ENCODE results near the gene REV1.
"Not testable (repeated sequence)": the region's sequence is repeated elsewhere in the genome, so short reads cannot be mapped to it uniquely, and the experiment has no call there.

Gene REV1

DNA sequence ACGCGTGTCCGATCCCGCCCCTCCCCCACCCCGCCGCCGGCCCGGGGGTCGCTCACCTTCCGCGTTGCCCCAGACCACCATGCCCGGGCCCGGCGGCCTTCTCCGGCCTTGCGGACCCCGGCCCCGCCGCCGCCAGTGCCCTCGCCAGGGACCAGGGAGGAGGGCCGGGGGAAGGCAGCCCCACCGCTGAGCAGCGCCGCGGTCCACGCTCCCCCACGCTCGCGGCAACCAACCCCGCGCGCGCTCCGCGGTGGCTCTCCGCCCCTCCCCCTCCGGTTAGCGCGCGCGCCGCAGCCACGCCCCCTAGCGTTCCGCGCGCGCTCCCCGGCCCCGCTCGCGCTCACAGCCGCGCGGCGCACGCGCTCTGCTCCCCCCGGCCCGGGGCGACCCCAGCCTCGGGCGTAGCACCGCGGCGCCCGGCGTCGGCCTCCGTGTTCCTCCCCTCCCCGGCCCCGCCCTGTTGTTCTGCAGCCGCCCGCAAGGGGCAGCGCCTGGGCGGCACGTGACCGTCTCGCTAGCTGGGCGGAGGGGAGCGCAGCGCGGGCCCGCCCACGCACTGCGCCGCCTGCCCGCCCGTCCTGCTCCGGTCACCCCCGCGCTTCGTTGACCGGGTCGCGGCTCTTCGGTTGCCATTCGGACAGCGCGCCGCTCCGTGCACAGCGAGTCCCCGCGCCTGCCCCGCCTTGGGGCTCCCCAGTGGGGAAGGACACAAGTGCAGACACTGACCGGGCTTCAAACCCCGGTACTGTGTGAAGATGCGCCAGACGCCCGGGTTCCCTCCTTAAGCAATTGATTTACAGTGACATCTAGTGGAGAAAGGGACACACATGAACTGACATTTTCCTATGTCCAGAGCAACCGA lies at the start of gene REV1:
TSS of gene REV1 (minus strand) at position 257 of the 862 bp plus-strand sequence. CDS start 25,042 bp downstream, outside the sequence.
- in situ Hi-C loops (cut with HindIII; ENCODE audit: low pct_ligation_motif_present, low pct_unique_long_range_greater_than_20kb, low sequenced_read_pairs) = no loop called here
- peak; percentile 96 for DNase-seq

DNA sequence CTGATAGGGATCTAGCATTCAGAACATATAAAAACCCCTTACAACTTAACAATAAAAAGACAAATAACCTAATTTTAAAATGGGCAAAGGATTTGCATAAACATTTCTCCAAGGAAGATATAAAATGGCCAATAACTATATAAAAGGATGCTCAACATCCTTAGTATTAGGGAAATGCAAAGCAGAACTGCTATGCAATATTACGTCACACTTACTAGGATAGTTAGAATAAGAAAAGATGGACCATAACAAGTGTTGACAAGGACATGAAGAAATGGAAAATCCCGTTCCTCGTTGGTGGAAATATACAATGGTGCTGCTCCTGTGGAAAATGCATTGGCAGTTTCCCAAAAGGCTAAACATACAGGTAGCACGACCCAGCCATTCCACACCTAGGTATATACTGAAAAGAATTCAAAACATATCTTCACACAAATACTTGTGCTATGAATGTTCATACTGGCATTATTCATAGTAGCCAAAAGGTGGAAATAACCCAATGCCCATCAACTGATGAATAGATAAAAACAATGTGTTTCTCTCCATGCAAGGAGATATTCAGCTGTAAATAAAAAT lies 48.2 kb upstream of the REV1 start:
- in situ Hi-C loops (cut with HindIII; ENCODE audit: low pct_ligation_motif_present, low pct_unique_long_range_greater_than_20kb, low sequenced_read_pairs) = no loop called here
- DNase-seq = no peak

DNA sequence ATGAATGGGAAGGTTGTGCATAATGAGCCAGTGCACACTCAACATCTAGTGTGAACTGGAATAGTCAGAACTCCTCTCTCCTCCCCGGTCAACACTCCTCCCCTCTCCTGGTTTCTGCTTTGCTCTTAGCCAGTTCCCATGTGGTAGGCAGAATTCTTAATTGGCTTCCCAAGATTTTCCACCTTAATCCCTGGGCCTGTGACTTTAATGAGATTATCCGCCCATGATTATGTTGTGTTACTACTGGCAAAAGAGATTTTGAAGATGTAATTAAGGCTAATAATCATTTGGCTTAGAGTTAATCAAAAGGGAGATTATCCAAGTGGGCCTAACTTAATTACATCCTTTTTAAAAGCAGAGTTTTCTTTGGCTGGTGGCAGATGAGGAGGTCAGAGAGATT lies 34.2 kb upstream of the REV1 start:
- in situ Hi-C loops (cut with HindIII; ENCODE audit: low pct_ligation_motif_present, low pct_unique_long_range_greater_than_20kb, low sequenced_read_pairs) = no loop called here
- DNase-seq = no peak

DNA sequence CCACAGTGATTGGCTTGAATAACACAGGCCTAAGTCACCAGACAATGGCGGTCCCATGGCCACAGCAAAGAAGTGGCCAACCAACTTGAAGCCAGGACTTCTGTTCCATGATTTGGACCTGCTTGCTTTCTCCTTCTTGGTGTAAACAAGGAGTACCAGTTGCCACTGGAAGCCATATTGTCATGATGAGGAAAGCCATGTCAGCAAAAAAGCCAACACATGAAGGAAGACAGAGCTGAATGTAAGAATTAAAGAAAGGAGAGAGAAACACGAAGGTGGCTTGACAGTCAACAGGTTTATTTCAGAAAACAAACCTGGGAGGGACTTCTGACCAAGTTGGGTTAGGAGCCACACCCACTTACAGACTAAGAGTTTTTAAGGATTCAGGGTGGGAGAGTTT lies 32.3 kb upstream of the REV1 start:
- in situ Hi-C loops (cut with HindIII; ENCODE audit: low pct_ligation_motif_present, low pct_unique_long_range_greater_than_20kb, low sequenced_read_pairs) = no loop called here
- DNase-seq = no peak

DNA sequence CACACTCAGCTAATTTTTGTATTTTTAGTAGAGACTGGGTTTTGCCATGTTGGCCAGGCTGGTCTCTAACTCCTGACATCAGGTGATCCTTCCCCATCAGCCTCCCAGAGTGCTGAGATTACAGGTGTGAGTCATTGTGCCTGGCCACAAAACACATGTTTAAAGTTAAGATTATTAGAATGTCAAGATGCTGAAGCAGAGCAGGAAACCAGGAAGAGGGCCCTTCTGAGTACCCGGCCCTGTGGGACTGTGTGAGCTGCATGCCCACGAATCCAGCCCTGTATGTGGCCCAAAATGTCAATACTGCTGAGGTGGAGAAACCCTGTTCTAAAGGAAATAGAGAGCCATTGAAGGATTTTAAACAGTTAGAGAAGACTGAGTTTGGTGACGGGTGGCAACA lies 31.0 kb upstream of the REV1 start:
- no peak for DNase-seq
- in situ Hi-C loops (cut with HindIII; ENCODE audit: low pct_ligation_motif_present, low pct_unique_long_range_greater_than_20kb, low sequenced_read_pairs) = no loop called here

DNA sequence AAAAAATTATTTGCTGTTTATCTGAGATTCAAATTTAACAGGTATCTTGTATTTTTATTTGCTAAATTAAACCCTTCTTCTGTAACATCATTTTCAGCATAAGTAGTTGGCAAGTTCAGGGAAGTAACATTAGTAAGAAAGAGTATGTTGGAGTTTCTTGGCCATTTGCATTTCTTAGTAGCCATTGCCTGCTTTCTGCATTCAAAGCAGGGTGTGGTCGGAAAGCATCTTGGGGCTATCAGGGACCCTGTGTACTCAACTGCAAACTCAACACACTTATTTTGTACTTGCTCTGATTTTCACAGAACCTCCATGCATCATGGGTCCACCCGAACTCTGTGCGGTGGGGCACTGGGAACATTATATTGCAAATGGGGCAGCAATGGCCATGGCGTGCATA lies 30.4 kb upstream of the REV1 start:
- no peak for DNase-seq
- in situ Hi-C loops (cut with HindIII; ENCODE audit: low pct_ligation_motif_present, low pct_unique_long_range_greater_than_20kb, low sequenced_read_pairs) = no loop called here

DNA sequence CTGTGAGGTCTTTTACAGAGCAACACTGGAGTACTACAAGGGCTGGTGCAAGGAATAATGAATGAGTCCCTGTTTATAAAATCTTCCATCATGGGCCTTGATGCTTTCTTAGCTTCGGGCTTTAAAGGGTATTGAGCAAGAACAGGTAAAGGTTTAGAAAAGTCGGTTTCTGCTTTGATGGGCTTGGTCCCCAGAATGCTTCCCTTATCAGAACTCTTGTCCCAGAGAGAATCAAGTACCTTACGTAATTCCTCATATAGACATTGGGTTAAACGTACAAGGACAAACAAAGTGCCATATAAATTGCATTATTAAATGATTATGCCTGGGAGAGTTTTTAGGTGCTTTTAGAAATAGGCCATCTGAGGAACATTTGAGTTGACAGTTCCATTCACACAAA lies 24.5 kb upstream of the REV1 start:
- DNase-seq = no peak
- in situ Hi-C loops (cut with HindIII; ENCODE audit: low pct_ligation_motif_present, low pct_unique_long_range_greater_than_20kb, low sequenced_read_pairs) = no loop called here

DNA sequence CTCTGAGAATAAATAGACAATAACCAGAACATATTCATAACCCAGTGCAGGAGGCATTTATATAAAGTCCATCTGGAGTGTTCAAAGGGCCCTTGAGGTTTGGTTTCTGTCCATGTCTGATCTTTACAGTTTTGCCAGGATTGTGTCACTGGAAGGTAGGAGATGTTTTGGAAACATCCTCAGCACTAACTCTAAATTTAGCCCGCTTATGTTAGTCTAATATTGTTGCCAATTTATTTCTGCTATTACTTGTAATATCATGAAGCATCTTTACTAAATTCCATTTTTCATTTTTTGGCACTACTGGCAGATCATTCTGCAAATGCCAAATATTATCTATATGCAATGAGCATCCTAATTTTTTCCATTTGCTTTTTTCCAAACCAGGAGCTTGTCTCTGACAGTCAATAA lies 22.4 kb upstream of the REV1 start:
- in situ Hi-C loops (cut with HindIII; ENCODE audit: low pct_ligation_motif_present, low pct_unique_long_range_greater_than_20kb, low sequenced_read_pairs) = no loop called here
- no peak for DNase-seq

DNA sequence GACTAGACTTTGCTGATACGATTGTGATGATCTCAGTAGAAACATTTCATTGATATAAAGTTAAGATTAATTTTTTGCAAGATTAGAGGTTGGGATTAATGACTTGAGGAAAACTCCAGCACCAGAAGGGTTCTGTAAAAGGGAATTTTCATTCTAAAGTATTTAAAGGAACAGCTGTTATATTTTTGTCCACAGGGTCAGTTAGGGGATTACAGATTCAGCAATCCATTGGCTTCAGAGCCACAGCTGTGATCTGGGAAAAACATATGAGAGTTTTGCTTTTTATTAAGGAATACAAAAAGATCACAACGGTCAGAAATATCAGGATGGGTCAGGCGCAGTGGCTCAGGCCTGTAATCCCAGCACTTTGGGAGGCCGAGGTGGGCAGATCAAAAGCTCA lies 19.6 kb upstream of the REV1 start:
- DNase-seq = no peak
- in situ Hi-C loops (cut with HindIII; ENCODE audit: low pct_ligation_motif_present, low pct_unique_long_range_greater_than_20kb, low sequenced_read_pairs) = no loop called here

DNA sequence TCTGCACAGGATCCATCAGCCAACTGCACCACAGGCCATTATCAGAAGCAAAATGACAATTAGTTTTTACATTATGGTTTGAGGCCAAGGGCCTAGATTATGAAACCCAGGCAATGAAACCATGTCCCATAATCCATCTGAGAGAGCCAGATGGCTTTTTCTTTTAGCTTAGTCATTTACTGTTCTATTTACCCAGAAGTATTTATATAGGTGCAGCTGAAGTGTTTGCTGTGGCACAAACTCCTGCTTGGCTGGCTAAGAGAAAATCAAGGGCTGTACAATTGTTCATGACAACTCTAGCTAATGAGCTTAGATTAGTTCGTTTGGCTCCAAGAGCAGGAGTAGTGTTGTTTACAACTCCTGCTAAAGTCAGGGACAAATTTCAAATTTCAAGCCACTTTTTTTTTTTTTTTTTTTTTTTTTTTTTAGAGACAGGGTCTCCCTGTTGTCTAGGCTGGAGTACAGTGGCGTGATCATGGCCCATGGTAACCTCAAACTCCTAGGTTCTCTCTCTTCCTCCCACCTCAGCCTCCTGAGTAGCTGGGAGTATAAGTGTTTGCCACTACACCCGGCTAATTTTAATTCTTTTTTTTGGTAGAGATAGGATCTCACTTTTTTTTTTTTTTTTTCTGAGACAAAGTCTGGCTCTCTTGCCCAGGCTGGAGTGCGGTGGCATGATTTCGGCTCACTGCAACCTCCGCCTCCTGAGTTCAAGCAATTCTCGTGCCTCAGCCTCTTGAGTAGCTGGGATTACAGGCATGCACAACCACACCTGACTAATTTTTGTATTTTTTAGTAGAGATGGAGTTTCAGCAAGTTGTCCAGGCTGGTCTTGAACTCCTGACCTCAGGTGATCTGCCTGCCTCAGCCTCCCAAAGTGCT lies 18.4 kb upstream of the REV1 start:
- in situ Hi-C loops (cut with HindIII; ENCODE audit: low pct_ligation_motif_present, low pct_unique_long_range_greater_than_20kb, low sequenced_read_pairs) = no loop called here
- DNase-seq = no peak

DNA sequence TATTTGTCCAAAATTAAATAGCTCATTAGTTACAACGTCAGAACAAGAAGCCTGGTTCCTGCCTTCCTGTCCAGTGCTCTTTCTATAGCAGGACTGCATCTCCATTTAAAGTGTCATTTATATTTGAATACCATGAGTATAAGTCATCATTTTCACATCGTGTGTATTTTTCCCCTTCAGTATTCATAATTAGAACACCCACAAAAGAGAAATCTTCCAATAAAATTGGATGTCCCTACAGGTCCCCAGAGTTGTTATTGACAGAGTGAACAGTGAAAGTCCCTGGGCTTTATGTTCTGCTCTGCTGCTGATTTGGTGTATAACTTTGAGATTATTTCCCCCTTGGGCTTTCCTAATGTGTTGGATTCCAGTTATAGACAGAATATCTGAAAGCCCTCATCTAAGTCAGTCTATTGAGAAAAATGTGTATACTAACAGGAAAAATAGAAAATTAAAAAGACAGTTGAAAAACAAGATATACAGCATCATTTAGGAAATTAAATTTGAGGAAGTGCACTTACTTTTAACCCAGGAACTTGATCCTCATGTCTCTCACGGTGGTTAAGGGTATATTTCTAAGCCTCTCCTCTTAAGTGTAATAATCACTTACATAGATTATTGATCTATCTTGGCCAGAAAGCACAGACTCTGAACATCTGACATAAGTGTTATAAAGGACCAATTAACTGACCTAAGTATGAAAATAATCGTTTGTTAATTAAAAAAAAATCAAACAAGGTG lies 15.2 kb upstream of the REV1 start:
- no peak for DNase-seq
- in situ Hi-C loops (cut with HindIII; ENCODE audit: low pct_ligation_motif_present, low pct_unique_long_range_greater_than_20kb, low sequenced_read_pairs) = no loop called here

DNA sequence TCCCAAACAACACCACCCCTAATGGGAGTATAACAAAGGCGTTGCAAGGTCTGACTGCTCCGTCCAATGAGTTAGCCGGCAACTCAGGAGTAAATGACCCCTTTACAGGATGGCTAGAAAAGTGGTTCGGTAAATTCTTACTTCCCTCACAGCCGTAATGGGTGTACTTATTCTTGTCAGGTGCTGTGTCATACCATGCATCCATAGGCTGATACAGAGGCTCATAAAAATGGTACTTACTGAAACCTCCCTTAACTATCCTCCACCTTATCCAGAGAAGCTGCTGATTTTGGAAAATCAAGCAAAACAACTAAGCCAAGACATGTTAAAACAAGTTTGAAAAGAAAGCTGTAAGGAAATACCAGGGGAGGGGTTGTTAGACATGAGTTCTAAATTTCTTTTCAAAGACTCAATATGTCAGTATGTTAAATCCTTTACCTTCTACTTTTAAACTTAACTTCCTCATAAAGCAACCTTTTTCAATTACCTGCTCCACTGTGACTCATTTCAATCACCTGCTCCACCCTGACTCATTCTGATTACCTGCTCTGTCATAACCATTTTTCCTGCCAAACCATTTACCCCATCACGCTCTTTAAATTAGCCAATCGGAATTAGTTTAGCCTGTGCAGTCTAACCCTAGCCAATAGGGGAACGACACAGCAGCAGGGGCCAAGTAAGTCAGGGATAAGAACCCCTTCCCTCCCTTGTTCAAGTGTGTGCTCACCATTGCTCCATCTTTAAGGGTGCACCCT lies 14.0 kb upstream of the REV1 start:
- in situ Hi-C loops (cut with HindIII; ENCODE audit: low pct_ligation_motif_present, low pct_unique_long_range_greater_than_20kb, low sequenced_read_pairs); DNase-seq: not testable (repeated sequence)

DNA sequence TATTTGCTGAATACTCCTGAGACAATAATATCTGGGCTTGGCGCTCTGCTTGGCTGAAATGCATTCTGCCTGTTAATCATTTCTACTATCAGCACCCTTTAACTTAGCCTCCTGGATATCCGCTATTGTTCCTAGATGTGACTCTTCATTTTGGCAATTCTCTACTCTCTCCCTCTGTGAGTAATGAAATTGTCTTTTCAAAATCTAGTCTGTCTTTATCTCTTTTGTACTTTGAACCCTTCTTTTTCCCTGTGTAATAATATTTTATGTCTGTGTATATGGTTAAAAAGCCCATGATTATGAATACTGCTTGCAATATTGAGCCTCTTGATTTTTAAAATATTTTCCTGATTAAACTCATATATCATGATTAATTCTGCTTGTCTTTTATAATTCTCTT lies 6.2 kb upstream of the REV1 start:
- DNase-seq = no peak
- in situ Hi-C loops (cut with HindIII; ENCODE audit: low pct_ligation_motif_present, low pct_unique_long_range_greater_than_20kb, low sequenced_read_pairs) = no loop called here

DNA sequence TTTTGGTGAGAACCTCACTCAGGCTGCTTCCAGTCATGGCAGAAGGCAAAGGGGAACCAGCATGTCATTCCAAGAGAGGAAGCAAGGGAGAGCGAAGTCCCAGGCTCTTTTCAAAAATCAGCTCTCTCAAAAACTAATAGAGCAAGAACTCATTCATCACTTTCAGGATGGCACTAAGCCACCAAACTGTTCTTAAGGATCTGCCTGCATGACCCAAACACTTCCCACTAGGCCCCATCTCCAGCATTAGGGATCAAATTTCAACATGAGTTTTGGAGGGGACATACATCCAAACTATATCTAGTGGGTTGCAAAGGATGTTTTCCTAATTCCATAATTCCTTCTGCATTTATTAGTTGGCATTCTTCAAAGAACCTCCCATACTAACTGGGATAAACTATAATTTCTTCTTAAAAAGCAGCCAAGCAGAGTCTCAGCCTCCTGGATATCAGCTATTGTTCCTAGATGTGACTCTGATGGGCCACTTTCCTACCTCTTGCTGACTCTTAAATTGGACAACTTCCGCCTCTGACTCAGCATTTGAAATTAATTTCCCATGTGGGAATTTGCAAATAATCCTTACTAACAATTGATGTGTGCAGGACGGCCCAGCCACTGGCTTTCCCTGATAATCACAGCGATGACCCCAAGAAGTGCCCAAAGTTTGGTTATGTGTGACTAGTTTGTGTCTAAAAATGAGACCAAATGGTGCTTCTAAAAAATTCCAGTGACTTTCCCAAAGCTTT lies 5.5 kb upstream of the REV1 start:
- DNase-seq = no peak
- in situ Hi-C loops (cut with HindIII; ENCODE audit: low pct_ligation_motif_present, low pct_unique_long_range_greater_than_20kb, low sequenced_read_pairs) = no loop called here

DNA sequence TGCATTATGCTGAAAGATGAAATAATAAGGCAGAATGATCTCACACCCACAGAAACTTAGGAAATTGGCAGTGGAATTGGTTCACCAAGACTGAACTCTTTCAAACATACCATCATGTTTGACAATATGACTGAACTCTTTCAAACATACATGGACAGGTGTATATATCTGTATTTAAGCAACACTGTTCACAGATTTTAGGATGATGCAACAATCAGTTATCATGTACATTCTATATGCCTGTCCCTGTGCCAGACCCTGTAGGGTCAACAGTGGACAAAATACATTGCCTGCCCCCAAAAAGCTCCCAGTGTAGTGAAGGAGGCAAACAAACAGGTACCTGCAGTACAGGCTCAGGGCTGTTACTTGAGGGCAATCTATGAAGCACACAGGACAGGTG lies 2.9 kb upstream of the REV1 start:
- in situ Hi-C loops (cut with HindIII; ENCODE audit: low pct_ligation_motif_present, low pct_unique_long_range_greater_than_20kb, low sequenced_read_pairs) = no loop called here
- DNase-seq = no peak

DNA sequence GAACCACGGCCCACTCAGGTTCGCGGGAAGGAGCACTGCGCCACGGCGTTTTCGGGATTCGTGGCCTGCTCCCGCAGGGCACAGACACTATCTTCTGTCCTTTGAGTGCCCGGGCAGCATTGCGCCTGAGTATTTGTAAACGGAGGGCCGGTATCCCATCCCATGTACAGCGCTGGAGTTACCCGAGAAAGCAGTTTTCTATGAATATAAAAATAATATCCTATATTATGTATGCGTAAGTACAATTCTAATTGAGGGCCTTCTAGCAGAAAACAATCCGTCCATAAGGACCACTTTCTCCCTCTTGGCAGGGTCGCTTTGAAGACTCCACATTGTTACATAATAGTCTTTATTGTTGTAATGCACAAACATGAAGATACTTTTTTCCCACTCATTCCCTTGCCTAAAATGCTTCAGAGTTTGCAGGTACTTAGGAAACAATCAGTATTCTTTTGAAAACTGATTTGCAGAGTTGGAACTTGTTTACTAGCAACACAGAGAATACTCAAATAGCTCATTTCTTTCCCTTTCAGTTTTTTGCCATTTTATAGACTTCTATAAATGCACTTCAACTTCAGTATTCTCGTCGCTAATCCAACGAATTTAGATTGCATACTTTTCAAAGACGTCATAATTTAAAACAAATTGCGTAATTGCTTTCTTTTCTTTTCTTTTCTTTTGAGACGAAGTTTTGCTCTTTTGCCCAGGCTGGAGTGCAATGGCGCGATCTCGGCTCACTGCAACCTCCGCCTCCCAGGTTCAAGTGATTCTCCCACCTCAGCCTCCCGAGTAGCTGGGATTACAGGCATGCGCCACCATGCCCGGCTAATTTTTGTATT lies 1.0 kb upstream of the REV1 start:
- in situ Hi-C loops (cut with HindIII; ENCODE audit: low pct_ligation_motif_present, low pct_unique_long_range_greater_than_20kb, low sequenced_read_pairs) = no loop called here
- no peak for DNase-seq
